GM19193 (cell line): ENCODE measurements around the gene CHCHD3.

Experiments
- POLR2A ChIP-seq: IDR thresholded peaks from 4 replicates; pipeline ENCODE4 v1.6.1; 2011; ENCODE audit not compliant: insufficient read depth, insufficient read length; ENCODE audit errors: extremely low read depth

CHCHD3 gene

GRCh38 chr7:133036289-133036688 lies 45.6 kb downstream of the CHCHD3 start:
- TF ChIP-seq POLR2A, result no peak

GRCh38 chr7:133030346-133030745 lies 51.5 kb downstream of the CHCHD3 start:
- TF ChIP-seq POLR2A, result no peak

GRCh38 chr7:133029463-133029862 lies 52.4 kb downstream of the CHCHD3 start:
- TF ChIP-seq POLR2A, result no peak

- TF ChIP-seq POLR2A, result no peak
These were observed 54.5 kb downstream of the CHCHD3 start for GRCh38 chr7:133027397-133027796.

- TF ChIP-seq POLR2A, result no peak
These were observed 55.6 kb downstream of the CHCHD3 start for GRCh38 chr7:133026210-133026859.

GRCh38 chr7:133025056-133025455 lies 56.8 kb downstream of the CHCHD3 start:
- TF ChIP-seq POLR2A, result no peak

- TF ChIP-seq POLR2A, result no peak
These were observed 57.3 kb downstream of the CHCHD3 start for GRCh38 chr7:133024596-133024995.

- TF ChIP-seq POLR2A, result no peak
These were observed 58.4 kb downstream of the CHCHD3 start for GRCh38 chr7:133023370-133024071.

GRCh38 chr7:133022661-133023060 lies 59.2 kb downstream of the CHCHD3 start:
- TF ChIP-seq POLR2A, result no peak

- no peak for TF ChIP-seq POLR2A
These were observed 60.7 kb downstream of the CHCHD3 start for GRCh38 chr7:133021196-133021595.

- TF ChIP-seq POLR2A, result no peak
These were observed 61.4 kb downstream of the CHCHD3 start for GRCh38 chr7:133020496-133020895.

GRCh38 chr7:133019590-133019989 lies 62.3 kb downstream of the CHCHD3 start:
- no peak for TF ChIP-seq POLR2A

- TF ChIP-seq POLR2A, result no peak
These were observed 65.3 kb downstream of the CHCHD3 start for GRCh38 chr7:133016604-133017003.

- TF ChIP-seq POLR2A, result no peak
These were observed 66.0 kb downstream of the CHCHD3 start for GRCh38 chr7:133015888-133016287.

- no peak for TF ChIP-seq POLR2A
These were observed 70.1 kb downstream of the CHCHD3 start for GRCh38 chr7:133011746-133012145.
